ENCODE results near the gene MEOX1.

MEOX1 gene

GRCh38 chr17:43679401-43679800 lies 17.7 kb upstream of the MEOX1 start:
- no peak for DNase-seq

GRCh38 chr17:43676471-43676870 lies 14.7 kb upstream of the MEOX1 start:
- DNase-seq: no peak

- no peak for DNase-seq
Observed at GRCh38 chr17:43674394-43674793, 12.7 kb upstream of the MEOX1 start.

- peak; percentile 7 to 72 for DNase-seq
Observed at GRCh38 chr17:43673516-43674323, 12.0 kb upstream of the MEOX1 start.

- no peak for DNase-seq
Observed at GRCh38 chr17:43671755-43672519, 10.2 kb upstream of the MEOX1 start.

GRCh38 chr17:43671031-43671692 lies 9.4 kb upstream of the MEOX1 start:
- peak; percentile 23 to 60 for DNase-seq

GRCh38 chr17:43670645-43671030 lies 8.9 kb upstream of the MEOX1 start:
- DNase-seq: no peak

- DNase-seq: peak in 1 of 2 experiments; percentile 28
Observed at GRCh38 chr17:43669971-43670644, 8.4 kb upstream of the MEOX1 start.

GRCh38 chr17:43667947-43668348 lies 6.2 kb upstream of the MEOX1 start:
- no peak for DNase-seq

GRCh38 chr17:43667506-43667905 lies 5.8 kb upstream of the MEOX1 start:
- DNase-seq: no peak

GRCh38 chr17:43665937-43666236 lies 4.2 kb upstream of the MEOX1 start:
- DNase-seq: no peak

GRCh38 chr17:43665084-43665936 lies 3.6 kb upstream of the MEOX1 start:
- DNase-seq: no peak

GRCh38 chr17:43664096-43664495 lies 2.4 kb upstream of the MEOX1 start:
- DNase-seq: no peak

GRCh38 chr17:43663383-43663782 lies 1.7 kb upstream of the MEOX1 start:
- no peak for DNase-seq

- DNase-seq: no peak
Observed at GRCh38 chr17:43662413-43663141, 855 bp upstream of the MEOX1 start.

- no peak for DNase-seq
Observed at GRCh38 chr17:43660816-43661493, 767 bp downstream of the MEOX1 start.

- no peak for DNase-seq
Observed at GRCh38 chr17:43659823-43660617, 1.7 kb downstream of the MEOX1 start.

- DNase-seq: no peak
Observed at GRCh38 chr17:43658900-43659299, 2.8 kb downstream of the MEOX1 start.

GRCh38 chr17:43655693-43656255 lies 5.9 kb downstream of the MEOX1 start:
- no peak for DNase-seq

GRCh38 chr17:43652124-43652480 lies 9.6 kb downstream of the MEOX1 start:
- no peak for DNase-seq
